HG02759 (cell line): ENCODE data around the gene ZRANB2.

ENCODE experiments used
- ATAC-seq: cut with Tn5 transposase; IDR thresholded peaks from one replicate; pipeline ENCODE4 v1.9.1; 2021; ENCODE audit warnings: mild to moderate bottlenecking, moderate library complexity; ENCODE audit not compliant: unreplicated experiment

ZRANB2 gene

GRCh38 chr1:71030026-71030425, 50.8 kb downstream of the ZRANB2 start:
- no peak for ATAC-seq

- no peak for ATAC-seq
Measured at GRCh38 chr1:71028981-71029380, 51.9 kb downstream of the ZRANB2 start.

GRCh38 chr1:71027991-71028390, 52.8 kb downstream of the ZRANB2 start:
- ATAC-seq: no peak

GRCh38 chr1:71026093-71026492, 54.7 kb downstream of the ZRANB2 start:
- no peak for ATAC-seq

- no peak for ATAC-seq
Measured at GRCh38 chr1:71023515-71023914, 57.3 kb downstream of the ZRANB2 start.

GRCh38 chr1:71019233-71019969, 61.4 kb downstream of the ZRANB2 start:
- no peak for ATAC-seq

GRCh38 chr1:71018791-71019190, 62.0 kb downstream of the ZRANB2 start:
- no peak for ATAC-seq

GRCh38 chr1:71015745-71016144, 65.1 kb downstream of the ZRANB2 start:
- no peak for ATAC-seq

- ATAC-seq: no peak
Measured at GRCh38 chr1:71014178-71014579, 66.7 kb downstream of the ZRANB2 start.
